SU-DHL-6 (cell line): Measurements from ENCODE around the gene E2F3.

Source experiments
- H2AFZ ChIP-seq: fragments of 200-600 bp; sonication (generic); 2 replicates; pipeline ENCODE4 v1.6.1; 2014; ENCODE audit warnings: low read depth, mild to moderate bottlenecking, moderate library complexity, mixed read lengths, antibody characterized with exemption, low read length; ENCODE audit not compliant: severe bottlenecking
- H3F3A ChIP-seq: fragments of 200-600 bp; shearing (Covaris generic); 2 replicates; pipeline ENCODE4 v1.6.0; 2016; ENCODE audit warnings: antibody characterized with exemption, mild to moderate bottlenecking; ENCODE audit not compliant: insufficient read depth
- H3K27ac ChIP-seq: fragments of 200-600 bp; sonication (generic); 2 replicates; pipeline ENCODE4 v1.5.1; 2016; ENCODE audit warnings: low read depth, mild to moderate bottlenecking, low read length, moderate library complexity, mixed read lengths
- H3K27me3 ChIP-seq: fragments of 200-600 bp; sonication (generic), shearing (Covaris generic); 2 replicates; pipeline ENCODE4 v1.6.0; 2014; ENCODE audit warnings: mild to moderate bottlenecking, low read length
- H3K36me3 ChIP-seq: fragments of 200-600 bp; sonication (generic); 2 replicates; pipeline ENCODE4 v1.6.1; 2014; ENCODE audit warnings: mild to moderate bottlenecking, low read length, mixed read lengths
- H3K4me2 ChIP-seq: fragments of 300-600, 200-600 bp; shearing (Covaris generic), sonication (generic); 2 replicates; pipeline ENCODE4 v1.6.0; 2014; ENCODE audit warnings: low read length, low read depth, mild to moderate bottlenecking; ENCODE audit not compliant: poor library complexity, severe bottlenecking
- H3K4me3 ChIP-seq: fragments of 200-600 bp; sonication (generic); 2 replicates; pipeline ENCODE4 v1.5.1; 2014; ENCODE audit warnings: antibody characterized with exemption, low read length, mild to moderate bottlenecking, mixed read lengths; ENCODE audit not compliant: insufficient read depth, poor library complexity, severe bottlenecking
- H3K79me2 ChIP-seq: fragments of 200-600 bp; sonication (generic); 2 replicates; pipeline ENCODE4 v1.6.1; 2014; ENCODE audit warnings: mild to moderate bottlenecking, low read length, moderate library complexity; ENCODE audit not compliant: insufficient read depth
- H3K9ac ChIP-seq: fragments of 200-600 bp; sonication (generic); 2 replicates; pipeline ENCODE4 v1.7.0; 2014; ENCODE audit warnings: mild to moderate bottlenecking, low read length
- H3K9me2 ChIP-seq: fragments of 200-600 bp; sonication (generic); replicated peaks from 2 replicates; pipeline ENCODE4 v1.6.1; 2014; ENCODE audit warnings: low read length; ENCODE audit not compliant: insufficient read depth
- H3K9me3 ChIP-seq: fragments of 200-600 bp; sonication (generic); 2 replicates; pipeline ENCODE4 v1.6.1; 2014; ENCODE audit warnings: low read length, mixed read lengths; ENCODE audit not compliant: insufficient read depth
- H4K20me1 ChIP-seq: fragments of 200-600 bp; sonication (generic); 2 replicates; pipeline ENCODE4 v1.6.1; 2014; ENCODE audit warnings: low read depth, mild to moderate bottlenecking, antibody characterized with exemption, low read length, moderate library complexity, mixed read lengths
- CTCF ChIP-seq: fragments of 200-600 bp; sonication (generic); IDR thresholded peaks from one replicate; pipeline ENCODE4 v1.5.1; 2017; ENCODE audit warnings: antibody characterized with exemption, mild to moderate bottlenecking, low read length, moderate library complexity; ENCODE audit not compliant: insufficient read depth, poor library complexity, severe bottlenecking
- EZH2phosphoT487 ChIP-seq: fragments of 200-600 bp; sonication (generic), shearing (Covaris generic); conservative IDR thresholded peaks from 2 replicates; pipeline ENCODE4 v1.6.1; 2018; ENCODE audit warnings: mild to moderate bottlenecking, antibody characterized with exemption, low read length, moderate library complexity, mixed read lengths

Gene E2F3

DNA sequence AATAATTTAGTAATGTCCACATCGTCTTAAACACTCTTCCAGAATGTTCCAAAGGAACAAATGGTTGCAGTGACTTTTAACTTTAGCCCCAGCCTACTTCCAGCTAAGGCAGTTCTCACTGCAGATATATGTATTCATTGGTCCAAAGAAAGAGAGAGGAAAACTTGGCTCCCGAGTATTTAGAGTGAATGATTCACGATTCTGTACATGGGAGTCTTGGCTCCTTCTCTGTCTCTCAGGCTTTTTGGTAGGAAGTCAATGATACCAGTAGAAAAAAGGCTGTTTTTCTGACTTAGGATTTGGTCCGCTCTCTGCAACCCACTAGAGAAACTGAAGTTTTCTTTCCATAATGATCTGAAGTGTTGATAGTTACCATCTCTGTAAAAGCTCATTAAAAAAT, 38.6 kb downstream of the E2F3 start:
- no peak overlapping the region for H3K27ac ChIP-seq
- H3K36me3 ChIP-seq = peaks cover 9% of the 10 kb centered on the region; the same call in 1 of the 2 replicates
- H3K9me2 ChIP-seq = no peaks in the 10 kb centered on the region
- H3K27me3 ChIP-seq = no peaks in the 10 kb centered on the region
- peaks cover 35% of the 10 kb centered on the region for H4K20me1 ChIP-seq
- 0 out of 2 replicates have a peak, but pooled peaks cover 4% of the 10 kb centered on the region for H3F3A ChIP-seq
- peaks cover 94% of the 10 kb centered on the region for H3K79me2 ChIP-seq
- H2AFZ ChIP-seq = no peak overlapping the region
- no peak overlapping the region for H3K4me2 ChIP-seq
- no peak overlapping the region for H3K9ac ChIP-seq
- H3K9me3 ChIP-seq = no peaks in the 10 kb centered on the region
- H3K4me3 ChIP-seq = no peak overlapping the region
- TF ChIP-seq CTCF (no peak), EZH2phosphoT487 (no peak)

DNA sequence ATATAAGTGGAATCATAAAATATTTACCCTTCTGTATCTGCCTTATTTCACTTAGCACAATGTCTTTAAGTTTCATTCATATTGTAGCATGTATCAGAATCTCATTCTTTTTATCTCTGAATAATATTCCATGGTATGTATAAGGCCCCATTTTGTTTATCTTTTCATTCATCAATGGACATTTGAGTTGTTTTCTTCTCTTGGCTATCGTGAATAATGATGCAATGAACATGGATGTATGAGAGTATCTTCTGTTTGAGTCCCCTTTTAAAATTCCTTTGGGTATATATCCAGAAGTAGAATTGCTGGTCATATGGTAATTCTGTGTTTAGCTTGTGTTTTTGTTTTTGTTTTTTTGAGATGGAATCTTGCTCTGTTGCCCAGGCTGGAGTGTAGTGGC, 39.6 kb downstream of the E2F3 start:
- no peak for TF ChIP-seq CTCF
- TF ChIP-seq EZH2phosphoT487 = no peak
- Histone ChIP-seq H3K9ac (no peak overlapping the region), H3K9me2 (no peaks in the 10 kb centered on the region), H3K27ac (no peak overlapping the region), H3K36me3 (peaks cover 12% of the 10 kb centered on the region; the same call in 1 of the 2 replicates), H4K20me1 (peaks cover 44% of the 10 kb centered on the region), H2AFZ (no peak overlapping the region), H3K27me3 (no peaks in the 10 kb centered on the region), H3K4me3 (no peak overlapping the region), H3K79me2 (peaks cover 99% of the 10 kb centered on the region), H3K9me3 (no peaks in the 10 kb centered on the region), H3F3A (0 out of 2 replicates have a peak, but pooled peaks cover 4% of the 10 kb centered on the region), H3K4me2 (no peak overlapping the region)

- no peak overlapping the region for H3K4me3 ChIP-seq
- H4K20me1 ChIP-seq = peaks cover 41% of the 10 kb centered on the region
- peaks cover 12% of the 10 kb centered on the region; the same call in 1 of the 2 replicates for H3K36me3 ChIP-seq
- H3K4me2 ChIP-seq = no peak overlapping the region
- no peak overlapping the region for H3K27ac ChIP-seq
- no peaks in the 10 kb centered on the region for H3K9me3 ChIP-seq
- H2AFZ ChIP-seq = no peak overlapping the region
- H3K79me2 ChIP-seq = peaks cover 99% of the 10 kb centered on the region
- no peaks in the 10 kb centered on the region for H3K27me3 ChIP-seq
- H3K9ac ChIP-seq = no peak overlapping the region
- H3K9me2 ChIP-seq = no peaks in the 10 kb centered on the region
- 0 out of 2 replicates have a peak, but pooled peaks cover 4% of the 10 kb centered on the region for H3F3A ChIP-seq
- TF ChIP-seq EZH2phosphoT487 (no peak), CTCF (no peak)
Measured at GRCh38 chr6:20441921-20442320, 40.2 kb downstream of the E2F3 start.
